Measurements from ENCODE around the gene CD247. TPM values are rescaled to one million over a fixed set of nuclear protein-coding genes. Genes with fewer than 3 reads are reported as not detected.

CD247 gene
- total and polyA plus RNA-seq, 10 of the 15 experiments (the other 5 are each of a cell fraction or from before 2014, with no cell fraction given): 0.10 to 0.77 (median 0.30) TPM

- no peak for TF ChIP-seq BACH1 (IDR thresholded peaks at IDR 0.05; ENCODE audit: borderline replicate concordance)
- no peak for TF ChIP-seq KLF5 (IDR thresholded peaks at IDR 0.05; ENCODE audit: partially characterized antibody)
- no peak for TF ChIP-seq EGR1 (IDR thresholded peaks at IDR 0.05; ENCODE audit: borderline replicate concordance in 1 of 2, low read depth in 2 of 2, low read length in 2 of 2)
- no peak for TF ChIP-seq ASH2L (IDR thresholded peaks at IDR 0.05; ENCODE audit: borderline replicate concordance, low read depth)
Measured at GRCh38 chr1:167387251-167387910, 130.9 kb downstream of the CD247 start (continued).

Other genes with a start within 250 kb of the CD247 start
- 20.0 and 22.3 TPM in 2 replicates for gene CREG1, start 35.2 kb upstream of the CD247 start, total RNA-seq (2014; rRNA removed)
- gene CREG1, start 35.2 kb upstream of the CD247 start, total RNA-seq (2014; rRNA removed; fragmentation: Illumina TruSeq; extraction: Trizol): 17.6 and 18.1 TPM in 2 replicates
- gene CREG1, start 35.2 kb upstream of the CD247 start, total RNA-seq (2021): 18.8 and 19.1 TPM in 2 replicates
- gene CREG1, start 35.2 kb upstream of the CD247 start, polyA plus RNA-seq (2011; rRNA removed): 43.8 and 61.7 TPM in 2 replicates
- 21.9 and 25.5 TPM in 2 replicates for gene CREG1, start 35.2 kb upstream of the CD247 start, polyA plus RNA-seq (2014; fragmentation: Illumina TruSeq; extraction: Trizol)
- gene CREG1, start 35.2 kb upstream of the CD247 start, polyA plus RNA-seq (2014; fragmentation: Nextera tagmentation; extraction: Ambion mirVana): 10 to 100 TPM in 1 of 2 experiments, 1 to 10 TPM in 1; 5.3 to 11.3 TPM
- 18.0 and 24.2 TPM in 2 replicates for gene CREG1, start 35.2 kb upstream of the CD247 start, polyA plus RNA-seq (2014; rRNA removed)
- gene CREG1, start 35.2 kb upstream of the CD247 start, polyA plus RNA-seq (2016; fragmentation: Nextera tagmentation; extraction: Ambion mirVana): 10 to 100 TPM; 33.0 to 34.3 TPM
- gene RCSD1, start 111.7 kb upstream of the CD247 start, total RNA-seq (2014; rRNA removed): 64.2 and 65.7 TPM in 2 replicates
- 73.6 and 76.7 TPM in 2 replicates for gene RCSD1, start 111.7 kb upstream of the CD247 start, total RNA-seq (2014; rRNA removed; fragmentation: Illumina TruSeq; extraction: Trizol)
- 77.4 and 78.3 TPM in 2 replicates for gene RCSD1, start 111.7 kb upstream of the CD247 start, total RNA-seq (2021)
- 54.8 and 59.3 TPM in 2 replicates for gene RCSD1, start 111.7 kb upstream of the CD247 start, polyA plus RNA-seq (2011; rRNA removed)
- 56.8 and 71.5 TPM in 2 replicates for gene RCSD1, start 111.7 kb upstream of the CD247 start, polyA plus RNA-seq (2014; fragmentation: Illumina TruSeq; extraction: Trizol)
- 10 to 100 TPM; 11.4 to 18.9 TPM for gene RCSD1, start 111.7 kb upstream of the CD247 start, polyA plus RNA-seq (2014; fragmentation: Nextera tagmentation; extraction: Ambion mirVana)
- gene RCSD1, start 111.7 kb upstream of the CD247 start, polyA plus RNA-seq (2014; rRNA removed): 69.6 and 71.7 TPM in 2 replicates
- 10 to 100 TPM; 74.6 to 75.7 TPM for gene RCSD1, start 111.7 kb upstream of the CD247 start, polyA plus RNA-seq (2016; fragmentation: Nextera tagmentation; extraction: Ambion mirVana)
- 40.6 and 44.5 TPM in 2 replicates for gene MPZL1, start 203.5 kb upstream of the CD247 start, total RNA-seq (2014; rRNA removed)
- 45.4 and 46.4 TPM in 2 replicates for gene MPZL1, start 203.5 kb upstream of the CD247 start, total RNA-seq (2014; rRNA removed; fragmentation: Illumina TruSeq; extraction: Trizol)
- 41.8 and 42.0 TPM in 2 replicates for gene MPZL1, start 203.5 kb upstream of the CD247 start, total RNA-seq (2021)
- gene MPZL1, start 203.5 kb upstream of the CD247 start, polyA plus RNA-seq (2011; rRNA removed): 51.5 and 54.3 TPM in 2 replicates
- 54.6 and 61.8 TPM in 2 replicates for gene MPZL1, start 203.5 kb upstream of the CD247 start, polyA plus RNA-seq (2014; fragmentation: Illumina TruSeq; extraction: Trizol)
- gene MPZL1, start 203.5 kb upstream of the CD247 start, polyA plus RNA-seq (2014; fragmentation: Nextera tagmentation; extraction: Ambion mirVana): 10 to 100 TPM in 1 of 2 experiments, 1 to 10 TPM in 1; 9.8 to 12.0 TPM
- gene MPZL1, start 203.5 kb upstream of the CD247 start, polyA plus RNA-seq (2014; rRNA removed): 38.9 and 45.4 TPM in 2 replicates
- 10 to 100 TPM; 59.2 to 60.9 TPM for gene MPZL1, start 203.5 kb upstream of the CD247 start, polyA plus RNA-seq (2016; fragmentation: Nextera tagmentation; extraction: Ambion mirVana)